ENCODE measurements around the gene BABAM2.
A peak's percentile ranks its signal among the peaks of the same experiment; 100 is the strongest.

The BABAM2 gene

GRCh38 chr2:28286678-28287077 is 396.1 kb downstream of the BABAM2 start:
- no peak for DNase-seq
- in situ Hi-C loops (cut with HindIII; ENCODE audit: low pct_ligation_motif_present, low pct_unique_long_range_greater_than_20kb, low sequenced_read_pairs), result no loop called here

GRCh38 chr2:28287256-28287915 is 396.9 kb downstream of the BABAM2 start:
- in situ Hi-C loops (cut with HindIII; ENCODE audit: low pct_ligation_motif_present, low pct_unique_long_range_greater_than_20kb, low sequenced_read_pairs), result no loop called here

GRCh38 chr2:28288620-28289019 is 398.1 kb downstream of the BABAM2 start:
- DNase-seq, result no peak
- in situ Hi-C loops (cut with HindIII; ENCODE audit: low pct_ligation_motif_present, low pct_unique_long_range_greater_than_20kb, low sequenced_read_pairs), result no loop called here

More at GRCh38 chr2:28287256-28287915, 396.9 kb downstream of the BABAM2 start:
- DNase-seq, result peak; percentile 29

GRCh38 chr2:28291811-28292440 is 401.4 kb downstream of the BABAM2 start:
- no peak for DNase-seq
- in situ Hi-C loops (cut with HindIII; ENCODE audit: low pct_ligation_motif_present, low pct_unique_long_range_greater_than_20kb, low sequenced_read_pairs), result no loop called here

GRCh38 chr2:28292491-28292890 is 402.0 kb downstream of the BABAM2 start:
- DNase-seq, result no peak

GRCh38 chr2:28293416-28293815 is 402.9 kb downstream of the BABAM2 start:
- DNase-seq, result no peak
- in situ Hi-C loops (cut with HindIII; ENCODE audit: low pct_ligation_motif_present, low pct_unique_long_range_greater_than_20kb, low sequenced_read_pairs), result no loop called here

More at GRCh38 chr2:28292491-28292890, 402.0 kb downstream of the BABAM2 start:
- in situ Hi-C loops (cut with HindIII; ENCODE audit: low pct_ligation_motif_present, low pct_unique_long_range_greater_than_20kb, low sequenced_read_pairs), result no loop called here

- in situ Hi-C loops (cut with HindIII; ENCODE audit: low pct_ligation_motif_present, low pct_unique_long_range_greater_than_20kb, low sequenced_read_pairs), result no loop called here
Observed at GRCh38 chr2:28294451-28294850, 403.9 kb downstream of the BABAM2 start.

GRCh38 chr2:28296243-28296642 is 405.7 kb downstream of the BABAM2 start:
- peak; percentile 60 for DNase-seq
- in situ Hi-C loops (cut with HindIII; ENCODE audit: low pct_ligation_motif_present, low pct_unique_long_range_greater_than_20kb, low sequenced_read_pairs), result no loop called here

More at GRCh38 chr2:28294451-28294850, 403.9 kb downstream of the BABAM2 start:
- no peak for DNase-seq

- peak; percentile 34 for DNase-seq
- in situ Hi-C loops (cut with HindIII; ENCODE audit: low pct_ligation_motif_present, low pct_unique_long_range_greater_than_20kb, low sequenced_read_pairs), result no loop called here
Observed at GRCh38 chr2:28296904-28297303, 406.4 kb downstream of the BABAM2 start.

- in situ Hi-C loops (cut with HindIII; ENCODE audit: low pct_ligation_motif_present, low pct_unique_long_range_greater_than_20kb, low sequenced_read_pairs), result no loop called here
Observed at GRCh38 chr2:28297531-28297930, 407.0 kb downstream of the BABAM2 start.

GRCh38 chr2:28298406-28298805 is 407.9 kb downstream of the BABAM2 start:
- in situ Hi-C loops (cut with HindIII; ENCODE audit: low pct_ligation_motif_present, low pct_unique_long_range_greater_than_20kb, low sequenced_read_pairs), result no loop called here
- DNase-seq, result no peak

More at GRCh38 chr2:28297531-28297930, 407.0 kb downstream of the BABAM2 start:
- DNase-seq, result no peak

- in situ Hi-C loops (cut with HindIII; ENCODE audit: low pct_ligation_motif_present, low pct_unique_long_range_greater_than_20kb, low sequenced_read_pairs), result no loop called here
- no peak for DNase-seq
Observed at GRCh38 chr2:28300485-28301341, 410.2 kb downstream of the BABAM2 start.

GRCh38 chr2:28305202-28305601 is 414.7 kb downstream of the BABAM2 start:
- in situ Hi-C loops (cut with HindIII; ENCODE audit: low pct_ligation_motif_present, low pct_unique_long_range_greater_than_20kb, low sequenced_read_pairs), result no loop called here
- no peak for DNase-seq

GRCh38 chr2:28310107-28310506 is 419.6 kb downstream of the BABAM2 start:
- in situ Hi-C loops (cut with HindIII; ENCODE audit: low pct_ligation_motif_present, low pct_unique_long_range_greater_than_20kb, low sequenced_read_pairs), result no loop called here
- no peak for DNase-seq

- in situ Hi-C loops (cut with HindIII; ENCODE audit: low pct_ligation_motif_present, low pct_unique_long_range_greater_than_20kb, low sequenced_read_pairs), result no loop called here
- no peak for DNase-seq
Observed at GRCh38 chr2:28311660-28312249, 421.2 kb downstream of the BABAM2 start.

- no peak for DNase-seq
- in situ Hi-C loops (cut with HindIII; ENCODE audit: low pct_ligation_motif_present, low pct_unique_long_range_greater_than_20kb, low sequenced_read_pairs), result no loop called here
Observed at GRCh38 chr2:28312307-28313219, 422.0 kb downstream of the BABAM2 start.

GRCh38 chr2:28313220-28313784 is 422.8 kb downstream of the BABAM2 start:
- DNase-seq, result no peak

GRCh38 chr2:28314968-28315367 is 424.4 kb downstream of the BABAM2 start:
- in situ Hi-C loops (cut with HindIII; ENCODE audit: low pct_ligation_motif_present, low pct_unique_long_range_greater_than_20kb, low sequenced_read_pairs), result no loop called here
- no peak for DNase-seq

More at GRCh38 chr2:28313220-28313784, 422.8 kb downstream of the BABAM2 start:
- in situ Hi-C loops (cut with HindIII; ENCODE audit: low pct_ligation_motif_present, low pct_unique_long_range_greater_than_20kb, low sequenced_read_pairs), result no loop called here

Measured in ACHN (cell line).